NOMO-1 treated with DMSO at 0.1 percent for 48 hours (cell line): Measurements from ENCODE around the gene GLS2.
A peak's percentile ranks its signal among the peaks of the same experiment; 100 is the strongest.
"Not testable (repeated sequence)": the region's sequence is repeated elsewhere in the genome, so short reads cannot be mapped to it uniquely, and the experiment has no call there.

Source experiments
- DNase-seq: peaks from one replicate; lab custom pipeline; 2025; ENCODE audit not compliant: unreplicated experiment; lab: John Stamatoyannopoulos, UW

GLS2 gene

DNA sequence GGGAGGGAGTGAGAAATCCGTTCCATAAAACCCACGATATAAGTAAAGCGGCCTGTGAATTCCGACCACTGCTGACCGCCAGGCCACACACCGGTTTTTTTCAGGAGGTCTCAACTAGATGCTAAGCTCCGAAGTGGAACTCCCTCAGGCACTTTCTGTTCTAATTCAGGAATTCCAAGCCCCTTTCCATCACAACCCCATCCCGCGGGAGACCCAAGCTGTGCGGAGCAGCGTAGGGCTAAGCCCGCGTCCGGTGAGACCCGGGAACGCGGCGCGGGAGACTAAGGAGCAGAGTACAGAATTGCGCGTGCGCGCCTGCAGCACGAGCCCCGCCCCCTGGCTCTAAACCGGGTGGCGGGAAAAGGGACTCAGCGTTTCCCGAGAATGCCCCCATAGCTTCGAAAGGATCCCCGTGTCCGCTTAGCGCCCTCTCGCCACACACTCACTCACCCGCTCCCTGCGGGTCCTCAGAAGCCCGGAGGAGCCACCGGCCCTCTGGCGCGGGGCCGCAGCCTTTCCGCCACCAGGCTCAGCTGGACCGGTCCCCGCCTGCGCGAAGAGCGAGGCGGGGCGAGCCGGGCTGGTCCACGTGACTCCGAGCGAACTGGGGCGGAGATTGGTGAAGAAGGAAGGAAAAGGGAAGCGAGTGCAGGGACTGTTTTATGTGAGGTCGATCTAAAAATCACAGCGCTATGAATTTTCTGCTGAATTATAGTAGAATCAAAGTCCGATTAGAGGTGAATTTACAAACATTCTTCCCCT is 38.9 kb downstream of the GLS2 start, which contains the start of gene TIMELESS:
Gene TIMELESS (minus strand): TSS at position 567 of the 762 bp plus-strand sequence. CDS start 15,256 bp downstream, outside the sequence.
- DNase-seq, result peak; percentile 90

DNA sequence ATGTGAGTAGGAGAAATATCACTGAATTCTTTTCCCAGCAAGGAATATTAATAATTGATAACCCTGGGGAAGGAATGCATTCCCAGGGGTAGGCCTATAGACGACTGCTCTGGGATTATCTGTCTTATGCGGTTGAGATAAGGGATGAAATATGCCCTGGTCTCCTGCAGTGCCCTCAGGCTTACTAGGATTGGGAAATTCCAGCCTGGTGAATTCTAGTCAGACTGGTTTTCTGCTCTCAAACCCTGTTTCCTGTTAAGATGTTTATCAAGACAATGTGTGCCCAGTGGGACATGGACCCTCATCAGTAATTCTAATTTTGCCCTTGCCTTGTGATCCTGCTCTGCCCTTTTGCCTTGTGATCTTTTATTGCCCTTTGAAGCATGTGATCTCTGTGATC is 44.8 kb downstream of the GLS2 start:
- not testable (repeated sequence) for DNase-seq

DNA sequence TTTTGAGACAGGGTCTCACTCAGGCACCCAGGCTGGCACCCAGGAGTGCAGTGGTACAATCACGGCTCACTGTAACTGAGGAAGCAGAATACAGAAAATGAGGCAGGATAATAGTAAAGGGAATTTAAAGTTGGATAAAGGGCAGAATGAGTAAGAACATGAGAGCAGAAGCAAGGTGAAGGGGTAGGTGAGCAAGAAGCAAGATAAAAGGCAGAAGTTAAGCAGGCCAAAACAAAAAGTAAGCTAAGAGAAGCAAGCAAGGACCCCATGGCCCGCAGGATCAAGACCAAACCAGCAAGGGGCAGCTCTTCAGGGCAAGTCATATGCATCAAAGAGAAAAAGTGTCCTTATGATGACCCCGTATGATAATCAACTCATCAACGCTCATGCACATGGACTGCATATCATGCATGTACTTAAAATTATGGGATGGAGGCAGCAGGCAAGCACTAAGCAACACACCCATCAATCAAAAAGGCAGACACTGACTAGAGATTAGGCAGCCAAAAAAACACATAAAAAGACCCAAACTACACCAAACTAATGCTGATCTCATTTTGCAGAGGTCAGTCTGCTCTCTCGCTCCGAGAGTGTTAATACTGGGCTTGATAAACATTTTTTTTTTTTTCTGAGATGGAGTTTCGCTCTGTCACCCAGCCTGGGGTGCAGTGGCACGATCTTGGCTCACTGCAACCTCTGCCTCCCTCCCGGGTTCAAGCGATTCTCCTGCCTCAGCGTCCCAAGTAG is 50.4 kb downstream of the GLS2 start:
- no peak for DNase-seq

DNA sequence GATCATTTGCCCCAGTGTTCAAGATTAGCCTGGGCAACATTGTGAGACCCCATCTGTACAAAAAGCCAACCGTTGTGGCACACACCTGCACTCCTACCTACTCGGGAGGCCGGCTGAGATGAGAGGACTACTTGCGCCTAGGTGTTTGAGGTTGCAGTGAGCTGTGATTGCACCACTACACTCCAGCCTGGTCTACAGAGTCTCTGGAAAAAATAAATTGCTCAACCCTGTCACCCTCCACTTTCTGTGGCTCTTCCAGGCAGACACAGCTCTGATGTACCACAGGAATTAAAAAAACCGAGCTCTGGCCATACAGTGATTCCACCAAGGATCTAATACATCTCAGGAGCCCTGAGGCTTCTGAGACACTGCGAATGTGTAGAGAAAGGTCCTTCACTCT is 53.1 kb downstream of the GLS2 start:
- DNase-seq, result no peak

DNA sequence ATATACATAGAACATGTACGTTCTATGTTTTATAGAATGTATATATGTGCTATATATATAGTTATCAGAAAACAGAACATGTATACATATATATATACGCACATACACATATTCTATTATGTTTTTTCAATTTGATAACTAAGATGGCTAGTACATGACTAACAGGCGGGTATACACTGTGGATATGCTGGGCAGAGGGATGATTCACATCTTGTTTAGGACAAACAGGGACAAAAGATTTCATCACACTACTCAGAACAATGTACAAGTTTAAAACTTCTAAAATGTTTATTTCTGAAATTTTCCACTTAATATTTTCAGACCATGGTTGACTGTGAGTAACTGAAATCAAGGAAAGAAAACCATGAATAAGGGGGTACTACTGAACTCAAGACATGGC is 56.1 kb downstream of the GLS2 start:
- DNase-seq, result no peak

DNA sequence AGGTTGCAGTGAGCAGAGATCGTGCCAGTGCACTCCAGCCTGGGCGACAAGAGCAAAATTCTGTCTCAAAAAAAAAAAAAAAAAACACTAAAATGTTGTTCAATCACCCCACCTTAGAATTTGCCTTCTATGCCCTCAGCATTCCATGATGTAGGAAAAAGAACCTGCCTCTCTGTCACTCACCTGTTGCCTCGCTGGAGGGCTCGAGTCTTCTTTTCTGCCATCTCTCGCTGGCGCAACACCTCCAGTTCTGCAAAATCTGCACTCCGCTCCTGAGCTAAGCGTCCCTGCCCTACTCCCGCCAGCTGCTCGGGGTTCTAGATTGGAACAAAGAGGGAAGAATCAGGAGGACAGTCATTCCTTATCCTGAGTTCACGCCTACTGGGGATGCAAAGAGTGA is 56.7 kb downstream of the GLS2 start:
- no peak for DNase-seq

DNA sequence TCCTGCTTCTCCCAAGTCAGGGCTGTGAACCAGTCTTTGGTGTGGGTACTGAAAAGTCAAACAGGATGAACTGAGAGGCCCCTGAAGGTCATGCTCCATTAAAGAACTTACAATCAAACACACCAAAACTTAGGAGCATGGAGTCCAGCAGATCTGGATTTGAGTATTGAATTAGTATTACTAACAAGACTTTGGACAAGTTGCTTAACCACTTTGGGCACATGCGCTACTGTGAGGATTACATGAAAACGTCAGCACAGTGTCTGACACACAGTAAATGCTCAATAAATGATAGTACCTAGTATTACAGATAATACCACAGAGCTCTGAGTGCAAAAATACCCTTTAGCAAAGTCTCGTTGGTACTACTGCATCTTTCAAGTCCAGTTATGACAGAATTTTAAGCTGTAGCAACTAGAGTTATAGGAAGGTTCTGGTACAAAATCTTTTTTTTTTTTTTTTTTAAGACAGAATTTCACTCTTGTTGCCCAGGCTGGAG is 62.0 kb downstream of the GLS2 start:
- DNase-seq, result no peak

DNA sequence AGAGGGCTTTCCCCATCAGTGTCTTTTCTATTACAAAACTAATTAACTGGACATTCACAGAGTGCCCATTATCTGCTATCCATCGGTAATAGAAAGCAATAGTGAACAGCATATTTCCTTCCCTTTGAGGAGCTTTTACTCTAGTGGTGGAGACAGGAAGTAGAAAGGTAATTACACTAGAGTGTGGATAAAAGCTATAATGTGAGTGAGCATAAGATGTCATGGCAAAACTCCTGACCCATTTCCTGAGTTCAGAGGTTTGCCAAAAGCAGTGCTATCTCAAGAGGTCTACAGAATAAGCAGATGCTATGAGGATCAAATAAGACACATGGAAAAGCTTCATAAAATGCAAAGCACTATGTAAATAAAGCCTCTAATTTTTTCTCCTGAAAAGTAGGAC is 62.8 kb downstream of the GLS2 start:
- no peak for DNase-seq
